ENCODE results near the gene DCLK2.
A peak's percentile ranks its signal among the peaks of the same experiment; 100 is the strongest.

The DCLK2 gene

GRCh38 chr4:150050566-150050965 lies 27.7 kb upstream of the DCLK2 start:
- no peak overlapping the region for H3K14ac ChIP-seq (ENCODE audit: low read length in 2 of 2)
- no peak for DNase-seq
- over 99% methylated on average over 4 of the region's 4 CpGs for WGBS
- H2BK5ac ChIP-seq (ENCODE audit: low read depth, low read length, poor library complexity, severe bottlenecking) = no peak overlapping the region
- H3K4me1 ChIP-seq (ENCODE audit: control insufficient read depth, insufficient read depth, low read depth, low read length) = no peaks in the 10 kb centered on the region
- H3K9me3 ChIP-seq (ENCODE audit: control insufficient read depth, low read length) = no peaks in the 10 kb centered on the region
- H3K4ac ChIP-seq (ENCODE audit: low read depth in 1 of 2, low read length in 2 of 2) = no peak overlapping the region
- H2AFZ ChIP-seq (ENCODE audit: low read depth, low read length) = no peak overlapping the region
- no peaks in the 10 kb centered on the region for H3K79me1 ChIP-seq (replicated peaks; ENCODE audit: low read length, poor library complexity, severe bottlenecking)
- no peaks in the 10 kb centered on the region for H3K36me3 ChIP-seq (ENCODE audit: control insufficient read depth in 1 of 2, insufficient read depth in 2 of 2, low read depth in 1 of 2, low read length in 2 of 2)
- no peak overlapping the region for H2BK15ac ChIP-seq (ENCODE audit: low read depth, poor library complexity, severe bottlenecking)
- H3K9ac ChIP-seq (ENCODE audit: low read length) = no peak overlapping the region
- H3K27me3 ChIP-seq (ENCODE audit: control insufficient read depth in 1 of 2, insufficient read depth in 1 of 2, low read length in 2 of 2) = no peaks in the 10 kb centered on the region
- no peak overlapping the region for H4K8ac ChIP-seq (ENCODE audit: low read length)
- H3K27ac ChIP-seq (ENCODE audit: low read length, poor library complexity, severe bottlenecking) = no peak overlapping the region
- H3K18ac ChIP-seq (ENCODE audit: low read depth in 1 of 2, low read length in 2 of 2) = no peak overlapping the region
- H3K4me2 ChIP-seq (ENCODE audit: low read length, poor library complexity, severe bottlenecking) = no peak overlapping the region
- H2BK12ac ChIP-seq (ENCODE audit: low read length in 2 of 2) = no peak overlapping the region
- no peak overlapping the region for H4K91ac ChIP-seq (ENCODE audit: low read length)
- H3K4me3 ChIP-seq (ENCODE audit: insufficient read depth in 1 of 2, low read depth in 1 of 2, low read length in 2 of 2) = no peak overlapping the region
- H2BK120ac ChIP-seq (ENCODE audit: low read depth, low read length) = no peak overlapping the region
- H3K23ac ChIP-seq (ENCODE audit: low read length in 2 of 2) = no peak overlapping the region
- H2AK5ac ChIP-seq (ENCODE audit: low read length, severe bottlenecking) = no peak overlapping the region

- no peaks in the 10 kb centered on the region for H3K9me3 ChIP-seq (ENCODE audit: control insufficient read depth, low read length)
- H2BK5ac ChIP-seq (ENCODE audit: low read depth, low read length, poor library complexity, severe bottlenecking) = no peak overlapping the region
- no peak overlapping the region for H3K4me2 ChIP-seq (ENCODE audit: low read length, poor library complexity, severe bottlenecking)
- H2AFZ ChIP-seq (ENCODE audit: low read depth, low read length) = no peak overlapping the region
- DNase-seq = no peak
- no peak overlapping the region for H4K8ac ChIP-seq (ENCODE audit: low read length)
- no peak overlapping the region for H3K4me3 ChIP-seq (ENCODE audit: insufficient read depth in 1 of 2, low read depth in 1 of 2, low read length in 2 of 2)
- no peaks in the 10 kb centered on the region for H3K4me1 ChIP-seq (ENCODE audit: control insufficient read depth, insufficient read depth, low read depth, low read length)
- 91% methylated on average over 2 of the region's 3 CpGs for WGBS
- H4K91ac ChIP-seq (ENCODE audit: low read length) = no peak overlapping the region
- no peak overlapping the region for H3K18ac ChIP-seq (ENCODE audit: low read depth in 1 of 2, low read length in 2 of 2)
- no peak overlapping the region for H3K27ac ChIP-seq (ENCODE audit: low read length, poor library complexity, severe bottlenecking)
- H2AK5ac ChIP-seq (ENCODE audit: low read length, severe bottlenecking) = no peak overlapping the region
- H2BK120ac ChIP-seq (ENCODE audit: low read depth, low read length) = no peak overlapping the region
- no peak overlapping the region for H3K23ac ChIP-seq (ENCODE audit: low read length in 2 of 2)
- no peak overlapping the region for H3K14ac ChIP-seq (ENCODE audit: low read length in 2 of 2)
- no peak overlapping the region for H2BK15ac ChIP-seq (ENCODE audit: low read depth, poor library complexity, severe bottlenecking)
- no peaks in the 10 kb centered on the region for H3K79me1 ChIP-seq (replicated peaks; ENCODE audit: low read length, poor library complexity, severe bottlenecking)
- no peaks in the 10 kb centered on the region for H3K27me3 ChIP-seq (ENCODE audit: control insufficient read depth in 1 of 2, insufficient read depth in 1 of 2, low read length in 2 of 2)
- H3K9ac ChIP-seq (ENCODE audit: low read length) = no peak overlapping the region
- no peak overlapping the region for H3K4ac ChIP-seq (ENCODE audit: low read depth in 1 of 2, low read length in 2 of 2)
- no peaks in the 10 kb centered on the region for H3K36me3 ChIP-seq (ENCODE audit: control insufficient read depth in 1 of 2, insufficient read depth in 2 of 2, low read depth in 1 of 2, low read length in 2 of 2)
- no peak overlapping the region for H2BK12ac ChIP-seq (ENCODE audit: low read length in 2 of 2)
Observed at GRCh38 chr4:150051111-150051510, 27.1 kb upstream of the DCLK2 start.

- H3K18ac ChIP-seq (ENCODE audit: low read depth in 1 of 2, low read length in 2 of 2) = no peak overlapping the region
- no peak overlapping the region for H2BK120ac ChIP-seq (ENCODE audit: low read depth, low read length)
- no peak overlapping the region for H3K4ac ChIP-seq (ENCODE audit: low read depth in 1 of 2, low read length in 2 of 2)
- no peak overlapping the region for H2AFZ ChIP-seq (ENCODE audit: low read depth, low read length)
- no peaks in the 10 kb centered on the region for H3K36me3 ChIP-seq (ENCODE audit: control insufficient read depth in 1 of 2, insufficient read depth in 2 of 2, low read depth in 1 of 2, low read length in 2 of 2)
- H3K9me3 ChIP-seq (ENCODE audit: control insufficient read depth, low read length) = no peaks in the 10 kb centered on the region
- H3K14ac ChIP-seq (ENCODE audit: low read length in 2 of 2) = no peak overlapping the region
- no peak overlapping the region for H2BK12ac ChIP-seq (ENCODE audit: low read length in 2 of 2)
- no peak for DNase-seq
- H3K4me2 ChIP-seq (ENCODE audit: low read length, poor library complexity, severe bottlenecking) = no peak overlapping the region
- H3K4me1 ChIP-seq (ENCODE audit: control insufficient read depth, insufficient read depth, low read depth, low read length) = no peaks in the 10 kb centered on the region
- H3K79me1 ChIP-seq (replicated peaks; ENCODE audit: low read length, poor library complexity, severe bottlenecking) = no peaks in the 10 kb centered on the region
- no peak overlapping the region for H2BK5ac ChIP-seq (ENCODE audit: low read depth, low read length, poor library complexity, severe bottlenecking)
- H4K8ac ChIP-seq (ENCODE audit: low read length) = no peak overlapping the region
- no peak overlapping the region for H2AK5ac ChIP-seq (ENCODE audit: low read length, severe bottlenecking)
- H3K23ac ChIP-seq (ENCODE audit: low read length in 2 of 2) = no peak overlapping the region
- no peak overlapping the region for H2BK15ac ChIP-seq (ENCODE audit: low read depth, poor library complexity, severe bottlenecking)
- H3K27me3 ChIP-seq (ENCODE audit: control insufficient read depth in 1 of 2, insufficient read depth in 1 of 2, low read length in 2 of 2) = no peaks in the 10 kb centered on the region
- no peak overlapping the region for H3K27ac ChIP-seq (ENCODE audit: low read length, poor library complexity, severe bottlenecking)
- H3K4me3 ChIP-seq (ENCODE audit: insufficient read depth in 1 of 2, low read depth in 1 of 2, low read length in 2 of 2) = no peak overlapping the region
- no peak overlapping the region for H3K9ac ChIP-seq (ENCODE audit: low read length)
- H4K91ac ChIP-seq (ENCODE audit: low read length) = no peak overlapping the region
- WGBS = 100% methylated on average over 1 of the region's 1 CpG
Observed at GRCh38 chr4:150055467-150055866, 22.8 kb upstream of the DCLK2 start.

DNA sequence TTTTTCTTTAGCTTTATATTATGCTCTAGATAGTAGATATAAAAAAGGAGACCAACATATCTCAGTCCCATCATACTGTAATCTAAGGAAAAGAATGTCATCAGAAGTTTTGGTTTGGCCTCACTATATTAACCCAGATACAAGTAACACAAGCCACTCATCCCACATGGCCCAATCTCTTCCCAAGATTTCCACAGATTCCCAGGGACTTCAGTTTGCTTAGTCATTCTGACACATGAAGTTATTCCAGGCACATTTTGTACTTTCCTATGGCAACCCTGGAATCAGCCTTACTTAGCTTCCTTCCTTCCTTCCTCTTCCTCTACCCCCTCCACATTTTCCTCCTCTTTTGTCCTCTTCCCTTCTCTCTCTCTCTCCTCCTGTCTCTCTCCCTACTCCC lies 21.7 kb upstream of the DCLK2 start:
- no peaks in the 10 kb centered on the region for H3K9me3 ChIP-seq (ENCODE audit: control insufficient read depth, low read length)
- no peaks in the 10 kb centered on the region for H3K4me1 ChIP-seq (ENCODE audit: control insufficient read depth, insufficient read depth, low read depth, low read length)
- H3K14ac ChIP-seq (ENCODE audit: low read length in 2 of 2) = no peak overlapping the region
- no peak overlapping the region for H2BK12ac ChIP-seq (ENCODE audit: low read length in 2 of 2)
- H2AFZ ChIP-seq (ENCODE audit: low read depth, low read length) = no peak overlapping the region
- no peak overlapping the region for H4K8ac ChIP-seq (ENCODE audit: low read length)
- H3K27ac ChIP-seq (ENCODE audit: low read length, poor library complexity, severe bottlenecking) = no peak overlapping the region
- H4K91ac ChIP-seq (ENCODE audit: low read length) = no peak overlapping the region
- H3K79me1 ChIP-seq (replicated peaks; ENCODE audit: low read length, poor library complexity, severe bottlenecking) = no peaks in the 10 kb centered on the region
- H3K36me3 ChIP-seq (ENCODE audit: control insufficient read depth in 1 of 2, insufficient read depth in 2 of 2, low read depth in 1 of 2, low read length in 2 of 2) = no peaks in the 10 kb centered on the region
- H3K4me2 ChIP-seq (ENCODE audit: low read length, poor library complexity, severe bottlenecking) = no peak overlapping the region
- H2BK120ac ChIP-seq (ENCODE audit: low read depth, low read length) = no peak overlapping the region
- H3K18ac ChIP-seq (ENCODE audit: low read depth in 1 of 2, low read length in 2 of 2) = no peak overlapping the region
- peak overlapping the region; percentile 6 for H3K9ac ChIP-seq (ENCODE audit: low read length)
- no peak overlapping the region for H2BK15ac ChIP-seq (ENCODE audit: low read depth, poor library complexity, severe bottlenecking)
- H2AK5ac ChIP-seq (ENCODE audit: low read length, severe bottlenecking) = no peak overlapping the region
- no peak overlapping the region for H3K4me3 ChIP-seq (ENCODE audit: insufficient read depth in 1 of 2, low read depth in 1 of 2, low read length in 2 of 2)
- no peaks in the 10 kb centered on the region for H3K27me3 ChIP-seq (ENCODE audit: control insufficient read depth in 1 of 2, insufficient read depth in 1 of 2, low read length in 2 of 2)
- DNase-seq = peak; percentile 85
- no peak overlapping the region for H3K4ac ChIP-seq (ENCODE audit: low read depth in 1 of 2, low read length in 2 of 2)
- H2BK5ac ChIP-seq (ENCODE audit: low read depth, low read length, poor library complexity, severe bottlenecking) = no peak overlapping the region
- no peak overlapping the region for H3K23ac ChIP-seq (ENCODE audit: low read length in 2 of 2)
